GM20000 (cell line): ENCODE results near the gene GALNT11.

Experiments
- DNase-seq: peaks from one replicate; pipeline ENCODE4 v3.0.0; 2012; ENCODE audit warnings: low spot score
- CTCF ChIP-seq: IDR thresholded peaks from 2 replicates; pipeline ENCODE4 v1.5.1; 2012; ENCODE audit warnings: mild to moderate bottlenecking, control low read depth; ENCODE audit errors: extremely low read depth, missing control alignments

GALNT11 gene

GRCh38 chr7:152103066-152103465 is 77.6 kb downstream of the GALNT11 start:
- DNase-seq: no peak
- TF ChIP-seq CTCF: no peak

- no peak for TF ChIP-seq CTCF
- no peak for DNase-seq
Observed at GRCh38 chr7:152103691-152104090, 78.2 kb downstream of the GALNT11 start.

DNA sequence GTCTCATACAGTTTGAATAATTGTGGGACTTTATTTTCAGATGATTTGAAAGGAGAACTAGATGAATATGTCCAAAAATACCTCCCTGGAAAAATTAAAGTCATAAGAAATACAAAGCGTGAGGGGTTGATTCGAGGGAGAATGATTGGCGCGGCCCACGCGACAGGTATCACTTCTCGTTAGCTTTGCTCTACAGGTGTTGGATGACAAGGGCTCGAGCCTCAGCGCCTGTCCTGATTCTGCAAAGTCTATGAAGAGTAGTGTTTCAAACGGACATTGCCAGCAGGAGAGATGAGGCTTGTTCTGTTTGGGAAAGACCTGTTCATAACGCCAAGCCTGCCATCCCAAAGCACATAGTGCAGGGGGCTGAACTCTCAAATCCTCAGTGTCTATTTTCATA is 79.7 kb downstream of the GALNT11 start:
- no peak for DNase-seq
- no peak for TF ChIP-seq CTCF

- no peak for TF ChIP-seq CTCF
Observed at GRCh38 chr7:152106990-152107389, 81.5 kb downstream of the GALNT11 start.

GRCh38 chr7:152107945-152108344 is 82.5 kb downstream of the GALNT11 start:
- no peak for TF ChIP-seq CTCF
- no peak for DNase-seq

More at GRCh38 chr7:152106990-152107389, 81.5 kb downstream of the GALNT11 start:
- DNase-seq: no peak

DNA sequence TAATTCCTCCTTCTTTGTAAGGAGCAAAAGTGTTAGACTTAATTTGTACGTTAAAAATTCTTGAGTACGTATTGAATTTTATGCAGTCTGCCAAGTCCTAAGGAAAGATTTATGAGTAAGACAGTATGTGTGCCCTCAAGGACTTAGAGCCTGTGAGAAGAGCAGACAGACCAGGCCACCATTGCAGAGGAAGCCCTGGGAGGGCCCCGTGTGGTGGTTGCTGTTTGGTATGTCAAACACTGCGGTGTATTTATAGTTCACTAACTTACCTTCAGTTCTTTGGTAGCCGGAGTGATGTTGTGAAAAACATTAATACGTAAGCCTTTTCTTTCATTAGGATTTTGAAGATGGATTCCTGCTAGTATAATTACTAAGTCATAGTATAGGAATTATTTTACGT is 82.9 kb downstream of the GALNT11 start:
- no peak for DNase-seq
- TF ChIP-seq CTCF: no peak

GRCh38 chr7:152112829-152113228 is 87.4 kb downstream of the GALNT11 start:
- no peak for DNase-seq
- no peak for TF ChIP-seq CTCF
